Measurements from ENCODE around the gene ZNF416. TPM values are rescaled to one million over a fixed set of nuclear protein-coding genes. Genes with fewer than 3 reads are reported as not detected.

ZNF416 gene
- total and polyA plus RNA-seq, 2 of the 8 experiments (the other 6 are each of a cell fraction or from before 2014, with no cell fraction given) = 3.2 to 10.3 TPM

DNA sequence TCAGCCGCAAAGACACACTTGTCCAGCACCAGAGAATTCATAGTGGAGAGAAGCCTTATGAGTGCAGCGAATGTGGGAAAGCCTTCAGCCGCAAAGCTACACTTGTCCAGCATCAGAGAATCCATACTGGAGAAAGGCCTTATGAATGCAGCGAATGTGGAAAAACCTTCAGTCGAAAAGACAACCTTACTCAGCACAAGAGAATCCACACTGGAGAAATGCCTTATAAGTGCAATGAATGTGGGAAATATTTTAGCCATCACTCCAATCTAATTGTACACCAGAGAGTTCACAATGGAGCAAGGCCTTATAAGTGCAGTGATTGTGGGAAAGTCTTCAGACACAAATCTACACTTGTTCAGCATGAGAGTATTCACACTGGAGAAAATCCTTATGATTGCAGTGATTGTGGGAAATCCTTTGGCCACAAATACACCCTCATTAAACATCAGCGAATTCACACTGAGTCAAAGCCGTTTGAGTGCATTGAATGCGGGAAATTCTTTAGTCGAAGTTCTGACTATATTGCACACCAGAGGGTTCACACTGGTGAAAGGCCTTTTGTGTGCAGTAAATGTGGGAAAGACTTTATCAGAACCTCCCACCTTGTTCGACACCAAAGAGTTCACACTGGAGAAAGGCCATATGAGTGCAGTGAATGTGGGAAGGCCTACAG is 42.1 kb upstream of the ZNF416 start:
- H3K4me1 ChIP-seq (replicated peaks in 1 of 4; ENCODE audit: control insufficient read depth in 3 of 4, insufficient read depth in 4 of 4, low read length in 3 of 4) = no peaks in the 10 kb centered on the region
- H4K5ac ChIP-seq (ENCODE audit: insufficient read length, low read depth, low read length) = no peak overlapping the region
- no peak overlapping the region for H2AK5ac ChIP-seq (ENCODE audit: low read depth, low read length)
- H3K18ac ChIP-seq (ENCODE audit: extremely low read depth, low read length) = no peak overlapping the region
- H3K4ac ChIP-seq (replicated peaks; ENCODE audit: insufficient read length, low read depth, low read length) = no peak overlapping the region
- no peak overlapping the region for H3K56ac ChIP-seq (replicated peaks; ENCODE audit: insufficient read length, low read depth, low read length)
- H3K4me3 ChIP-seq (ENCODE audit: extremely low read depth in 1 of 4, insufficient read depth in 2 of 4, low read depth in 3 of 4, low read length in 4 of 4) = peak overlapping the region in 2 of 4 experiments; percentile 4 to 35; a peak in 3 of 8 replicates
- H3K9ac ChIP-seq (replicated peaks in 1 of 4; ENCODE audit: extremely low read depth in 1 of 4, low read depth in 3 of 4, low read length in 3 of 4) = no peak overlapping the region
- H3K9me3 ChIP-seq (ENCODE audit: insufficient read depth in 2 of 2, low read depth in 1 of 2, low read length in 1 of 2) = peaks cover 75 to 77% of the 10 kb centered on the region in 2 experiments
- DNase-seq (ENCODE audit: low read depth in 1 of 2, low spot score in 2 of 2) = no peak
- H3K4me2 ChIP-seq (ENCODE audit: insufficient read depth in 1 of 2, low read depth in 2 of 2, low read length in 2 of 2) = no peak overlapping the region
- CTCF ChIA-PET (ENCODE audit: partially characterized antibody) = interaction anchor here (1.2 kb wide), 1 partner anchor 117 kb away, joined by 3 read pairs; no protein-coding TSS in a partner anchor
- H2AFZ ChIP-seq (ENCODE audit: low read length) = no peak overlapping the region
- no peaks in the 10 kb centered on the region for H3K27me3 ChIP-seq (replicated peaks in 1 of 4; ENCODE audit: control insufficient read depth in 3 of 4, extremely low read depth in 1 of 4, insufficient read depth in 3 of 4, low read length in 3 of 4)
- POLR2A ChIA-PET (ENCODE audit: partially characterized antibody) = interaction anchor here (1.6 to 3.6 kb wide), 3 partner anchors 12 to 28 kb away, joined by 3 to 17 read pairs (median 4); partner anchors contain the start of genes ZNF211 and ZNF530
- peaks cover 60 to 90% (median 81%) of the 10 kb centered on the region in 4 experiments for H3K36me3 ChIP-seq (ENCODE audit: control insufficient read depth in 2 of 4, insufficient read depth in 4 of 4, low read length in 3 of 4)
- H2BK120ac ChIP-seq (replicated peaks; ENCODE audit: low read depth, low read length) = no peak overlapping the region
- no peak overlapping the region for H2BK20ac ChIP-seq (ENCODE audit: low read length)
- no peak for FAIRE-seq
- peaks cover 19% of the 10 kb centered on the region for H3K79me1 ChIP-seq (ENCODE audit: low read depth, low read length)
- H3K23ac ChIP-seq (ENCODE audit: insufficient read length) = no peak overlapping the region
- WGBS, 2 experiments (ENCODE audit: extremely low coverage in 1 of 2, insufficient coverage in 1 of 2, insufficient read length in 1 of 2, insufficient replicate concordance in 2 of 2, low coverage in 1 of 2, low lambda C conversion rate in 2 of 2, missing lambda C conversion rate in 1 of 2) = 95% methylated on average over 10 of the region's 10 CpGs; no CpG with 5 or more reads in 1 of the 2 experiments
- no peak overlapping the region for H2BK12ac ChIP-seq (ENCODE audit: low read depth, low read length)
- H3K14ac ChIP-seq (ENCODE audit: insufficient read length) = no peak overlapping the region
- H3K23me2 ChIP-seq (ENCODE audit: low read depth, low read length) = no peaks in the 10 kb centered on the region
- no peak overlapping the region for H4K8ac ChIP-seq (ENCODE audit: extremely low read depth, insufficient read depth, low read length)
- H4K20me1 ChIP-seq (replicated peaks in 1 of 2; ENCODE audit: control insufficient read depth in 1 of 2, insufficient read depth in 2 of 2, low read length in 2 of 2) = no peaks in the 10 kb centered on the region
- H2BK5ac ChIP-seq (ENCODE audit: low read depth, low read length) = no peak overlapping the region
- H3K79me2 ChIP-seq (ENCODE audit: control insufficient read depth in 1 of 2, insufficient read depth in 2 of 2, low read length in 2 of 2) = peaks cover 50 to 80% of the 10 kb centered on the region in 2 experiments
- H3K27ac ChIP-seq (ENCODE audit: low read depth, low read length) = no peak overlapping the region
- no peak overlapping the region for H4K91ac ChIP-seq (replicated peaks; ENCODE audit: insufficient read length, low read length)
- H2BK15ac ChIP-seq (ENCODE audit: low read length) = no peak overlapping the region
- TF ChIP-seq SP1 (IDR thresholded peaks at IDR 0.05; ENCODE audit: low read depth, low read length) (no peak), RBBP5 (IDR thresholded peaks at IDR 0.05; ENCODE audit: borderline replicate concordance, low read depth, low read length) (no peak), KDM4A (IDR thresholded peaks at IDR 0.05; ENCODE audit: low read depth, low read length, severe bottlenecking) (no peak), RFX5 (IDR thresholded peaks at IDR 0.05; ENCODE audit: borderline replicate concordance, low read depth, low read length) (no peak), E2F6 (IDR thresholded peaks at IDR 0.05) (no peak), GTF2F1 (IDR thresholded peaks at IDR 0.05; ENCODE audit: borderline replicate concordance, low read depth, low read length) (peak; percentile 47; the same call in 1 of the 2 replicates), ATF2 (IDR thresholded peaks at IDR 0.05; ENCODE audit: low read length) (no peak), FOSL1 (IDR thresholded peaks at IDR 0.05; ENCODE audit: insufficient read depth, low read depth, low read length) (no peak), YY1 (IDR thresholded peaks at IDR 0.05; ENCODE audit: low read depth, low read length) (no peak)
